ENCODE data around the gene CCDC15. TPM values are rescaled to one million over a fixed set of nuclear protein-coding genes. Genes with fewer than 3 reads are reported as not detected.

The CCDC15 gene, protein sequence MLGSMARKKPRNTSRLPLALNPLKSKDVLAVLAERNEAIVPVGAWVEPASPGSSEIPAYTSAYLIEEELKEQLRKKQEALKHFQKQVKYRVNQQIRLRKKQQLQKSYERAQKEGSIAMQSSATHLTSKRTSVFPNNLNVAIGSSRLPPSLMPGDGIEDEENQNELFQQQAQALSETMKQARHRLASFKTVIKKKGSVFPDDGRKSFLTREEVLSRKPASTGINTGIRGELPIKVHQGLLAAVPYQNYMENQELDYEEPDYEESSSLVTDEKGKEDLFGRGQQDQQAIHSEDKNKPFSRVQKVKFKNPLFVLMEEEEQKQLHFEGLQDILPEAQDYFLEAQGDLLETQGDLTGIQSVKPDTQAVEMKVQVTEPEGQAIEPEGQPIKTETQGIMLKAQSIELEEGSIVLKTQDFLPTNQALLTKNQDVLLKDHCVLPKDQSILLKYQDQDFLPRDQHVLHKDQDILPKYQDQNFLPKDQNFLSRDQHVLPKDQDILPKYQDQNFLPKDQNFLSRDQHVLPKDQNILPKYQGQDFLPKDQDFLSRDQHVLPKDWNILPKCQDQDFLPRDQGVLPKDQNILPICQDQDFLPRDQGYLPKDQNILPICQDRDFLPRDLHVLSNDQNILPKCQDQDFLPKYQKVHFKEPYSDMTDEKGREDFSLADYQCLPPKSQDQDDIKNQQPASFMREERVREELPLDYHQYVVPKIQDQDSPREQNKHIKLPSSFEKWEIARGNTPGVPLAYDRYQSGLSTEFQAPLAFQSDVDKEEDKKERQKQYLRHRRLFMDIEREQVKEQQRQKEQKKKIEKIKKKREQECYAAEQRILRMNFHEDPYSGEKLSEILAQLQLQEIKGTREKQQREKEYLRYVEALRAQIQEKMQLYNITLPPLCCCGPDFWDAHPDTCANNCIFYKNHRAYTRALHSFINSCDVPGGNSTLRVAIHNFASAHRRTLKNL
- total RNA-seq, result 1.6 and 1.7 TPM in 2 replicates

DNA sequence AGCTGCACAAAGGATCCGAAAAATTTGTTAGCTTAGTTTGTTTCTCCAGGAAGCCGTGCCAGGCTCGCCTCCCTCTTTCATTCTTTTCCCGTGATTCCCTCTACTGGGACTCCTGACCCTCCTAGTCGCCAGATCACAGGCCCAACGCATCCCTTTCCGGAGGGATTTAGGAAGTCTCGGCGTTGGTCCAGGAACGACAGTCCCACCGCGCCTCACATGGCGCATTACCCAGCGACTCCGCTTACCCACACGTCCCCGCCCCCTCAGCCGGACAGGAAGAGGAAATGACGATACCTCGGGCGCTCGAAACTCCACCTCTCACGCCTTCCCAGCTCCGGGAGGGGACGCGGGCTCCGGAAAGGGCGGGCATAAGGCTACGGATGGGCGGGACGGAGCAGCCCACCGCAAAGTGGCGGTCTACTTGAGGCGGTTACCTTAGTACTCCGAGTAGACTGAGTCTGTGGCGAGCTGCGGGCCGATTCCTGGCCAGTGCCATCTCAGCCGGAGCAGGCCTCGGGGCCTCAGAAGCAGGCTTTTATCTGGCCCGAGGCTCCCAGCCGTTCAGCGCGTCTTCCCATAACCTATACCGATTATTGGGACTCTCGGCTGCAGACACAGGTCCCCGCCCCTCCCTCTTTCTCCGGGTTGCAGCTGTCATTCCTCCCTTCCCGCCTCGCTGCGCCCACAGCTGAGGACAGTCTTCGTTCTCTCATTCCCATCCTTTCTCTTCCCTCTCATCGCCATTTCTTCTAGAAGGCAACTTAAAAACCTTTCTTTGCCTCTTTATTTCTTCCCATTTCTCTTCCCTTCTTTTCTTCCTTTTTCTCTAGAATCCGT, at the start of gene CCDC15:
TSS of gene CCDC15 (plus strand) at position 450 of the 837 bp plus-strand sequence. CDS start 531 bp downstream, outside the sequence.

DNA sequence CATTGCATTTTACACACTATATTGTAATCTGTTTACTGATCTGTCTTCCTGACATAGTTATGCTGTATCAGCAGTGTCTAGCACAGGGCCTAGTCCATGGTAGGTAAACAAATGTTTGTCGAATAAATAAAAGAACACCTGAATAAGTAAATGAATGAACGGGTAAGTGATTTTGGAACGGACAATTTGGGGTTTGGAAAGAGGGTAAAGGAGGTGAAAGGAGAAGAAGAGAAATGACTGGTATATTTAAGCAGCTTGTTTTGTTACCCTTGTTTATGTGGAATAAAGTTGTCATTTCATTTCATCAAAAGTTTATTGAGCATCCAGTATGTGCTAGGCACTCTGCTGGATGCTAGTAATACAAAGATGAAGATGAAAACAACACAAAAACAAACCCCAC, 35.1 kb upstream of the CCDC15 start, which contains the start of gene HEPN1:
TSS of gene HEPN1 (plus strand) at position 301 of the 400 bp plus-strand sequence.

GRCh38 chr11:124935548-124936514, 18.2 kb upstream of the CCDC15 start, which contains the start of gene HEPACAM:
HEPACAM (minus strand) TSS chr11:124936047; CDS start chr11:124936006, 41 bp downstream.

GRCh38 chr11:125062931-125063428, 109.0 kb downstream of the CCDC15 start, which contains the start of gene SLC37A2:
SLC37A2 (plus strand) TSS chr11:125063305; CDS start chr11:125063368, 63 bp downstream.

Other genes with a start within 250 kb of the CCDC15 start
- gene NRGN, start 214.3 kb upstream of the CCDC15 start, total RNA-seq, result 0.32 and 0.91 TPM in 2 replicates
- 0.46 TPM in 1 of 2 replicates, not detected in the other for gene VSIG2, start 201.9 kb upstream of the CCDC15 start, total RNA-seq
- 69.8 and 70.7 TPM in 2 replicates for gene ESAM, start 191.9 kb upstream of the CCDC15 start, total RNA-seq
- 7.1 and 12.2 TPM in 2 replicates for gene MSANTD2, start 153.8 kb upstream of the CCDC15 start, total RNA-seq
- 16.9 and 17.2 TPM in 2 replicates for gene ROBO3, start 88.8 kb upstream of the CCDC15 start, total RNA-seq
- gene ROBO4, start 56.3 kb upstream of the CCDC15 start, total RNA-seq, result 132 and 166 TPM in 2 replicates
- 0.46 TPM in 1 of 2 replicates, not detected in the other for gene HEPN1, start 35.0 kb upstream of the CCDC15 start, total RNA-seq
- not detected in 2 replicates for gene HEPACAM, start 18.2 kb upstream of the CCDC15 start, total RNA-seq
- under 0.01 and 0.30 TPM in 2 replicates for gene SLC37A2, start 109.1 kb downstream of the CCDC15 start, total RNA-seq
- gene TMEM218, start 157.4 kb downstream of the CCDC15 start, total RNA-seq, result 33.1 and 34.4 TPM in 2 replicates
- gene PKNOX2, start 210.5 kb downstream of the CCDC15 start, total RNA-seq, result under 0.01 TPM in 1 of 2 replicates, not detected in the other

Measured in epithelial cell of umbilical artery (primary cell).